Neuronal stem cell (in vitro differentiated cells): ENCODE data around the gene HOXC10. TPM values are rescaled to one million over a fixed set of nuclear protein-coding genes. Genes with fewer than 3 reads are reported as not detected.

ENCODE experiments used
- DNase-seq: peaks from one replicate; pipeline ENCODE4 v3.0.0-alpha.2; 2013; ENCODE audit warnings: low spot score
- H2AFZ ChIP-seq: one replicate; pipeline ENCODE4 v1.6.1; 2013; ENCODE audit warnings: mild to moderate bottlenecking, low read length, inconsistent platforms
- H2AK5ac ChIP-seq: 2 replicates; pipeline ENCODE4 v1.6.1; 2013; ENCODE audit warnings: low read depth, mild to moderate bottlenecking, inconsistent platforms, low read length, moderate library complexity, mixed read lengths
- H2BK120ac ChIP-seq: 2 replicates; pipeline ENCODE4 v1.6.1; 2013; ENCODE audit warnings: low read depth, mild to moderate bottlenecking, inconsistent platforms, low read length, moderate library complexity, mixed read lengths
- H2BK12ac ChIP-seq: one replicate; pipeline ENCODE4 v1.6.1; 2013; ENCODE audit warnings: low read length, inconsistent platforms
- H2BK15ac ChIP-seq: 2 replicates; pipeline ENCODE4 v1.6.1; 2013; ENCODE audit warnings: mild to moderate bottlenecking, low read length, inconsistent platforms, mixed read lengths
- H2BK5ac ChIP-seq: one replicate; pipeline ENCODE4 v1.6.1; 2013; ENCODE audit warnings: inconsistent platforms, mild to moderate bottlenecking, low read length, moderate library complexity
- H3K14ac ChIP-seq: one replicate; pipeline ENCODE4 v1.6.1; 2013; ENCODE audit warnings: low read length, inconsistent platforms
- H3K18ac ChIP-seq: 2 replicates; pipeline ENCODE4 v1.6.1; 2013; ENCODE audit warnings: low read length, inconsistent platforms
- H3K23ac ChIP-seq: 2 replicates; pipeline ENCODE4 v1.6.1; 2013; ENCODE audit warnings: low read depth, mild to moderate bottlenecking, mixed read lengths, low read length, inconsistent platforms; ENCODE audit not compliant: poor library complexity
- H3K27ac ChIP-seq: replicated peaks from 3 replicates; pipeline ENCODE4 v1.5.1; 2013; ENCODE audit warnings: low read length, inconsistent platforms
- H3K27me3 ChIP-seq, 3 experiments: 2 replicates each; pipeline ENCODE4 v1.6.1; 2013; ENCODE audit warnings: low read length in 3 of 3, mild to moderate bottlenecking in 2 of 3, inconsistent platforms in 1 of 3, low read depth in 1 of 3, mixed read lengths in 1 of 3, moderate library complexity in 1 of 3; ENCODE audit not compliant: control insufficient read depth in 3 of 3, insufficient read depth in 3 of 3
- H3K36me3 ChIP-seq, 2 donors: replicated peaks in 1 of 2; 2 replicates each; pipeline ENCODE4 v1.6.1; 2013; ENCODE audit warnings: low read length in 2 of 2; ENCODE audit not compliant: control insufficient read depth in 2 of 2, insufficient read depth in 2 of 2
- H3K4ac ChIP-seq: 2 replicates; pipeline ENCODE4 v1.6.1; 2013; ENCODE audit warnings: inconsistent platforms, mild to moderate bottlenecking, low read length, moderate library complexity
- H3K4me1 ChIP-seq, 2 donors: 1 replicate in 1 of 2; 2 replicates in 1 of 2; pipeline ENCODE4 v1.6.1; 2013; ENCODE audit warnings: low read length in 2 of 2, low read depth in 1 of 2; ENCODE audit not compliant: control insufficient read depth in 2 of 2, insufficient read depth in 1 of 2
- H3K4me2 ChIP-seq: one replicate; pipeline ENCODE4 v1.6.1; 2013; ENCODE audit warnings: mild to moderate bottlenecking, low read length, inconsistent platforms; ENCODE audit not compliant: insufficient read depth, poor library complexity, severe bottlenecking
- H3K4me3 ChIP-seq, 2 donors: 2 replicates each; pipeline ENCODE4 v1.5.1; 2013; ENCODE audit warnings: low read length in 2 of 2, mild to moderate bottlenecking in 2 of 2, inconsistent platforms in 1 of 2, moderate library complexity in 1 of 2
- H3K79me1 ChIP-seq: one replicate; pipeline ENCODE4 v1.6.1; 2013; ENCODE audit warnings: low read depth, mild to moderate bottlenecking, inconsistent platforms, low read length, moderate library complexity
- H3K9ac ChIP-seq: one replicate; pipeline ENCODE4 v1.6.1; 2013; ENCODE audit warnings: mild to moderate bottlenecking, low read depth, low read length, inconsistent platforms; ENCODE audit not compliant: poor library complexity
- H3K9me3 ChIP-seq, 2 donors: replicated peaks in 1 of 2; 2 replicates each; pipeline versions ENCODE3 to v1.6.1; 2013; ENCODE audit warnings: low read length in 2 of 2, mild to moderate bottlenecking in 2 of 2, inconsistent platforms in 1 of 2, low read depth in 1 of 2, mixed read lengths in 1 of 2, moderate library complexity in 1 of 2; ENCODE audit not compliant: control insufficient read depth in 2 of 2, insufficient read depth in 1 of 2
- H4K8ac ChIP-seq: one replicate; pipeline ENCODE4 v1.6.1; 2013; ENCODE audit warnings: low read depth, mild to moderate bottlenecking, inconsistent platforms, low read length, moderate library complexity
- H4K91ac ChIP-seq: one replicate; pipeline ENCODE4 v1.6.1; 2013; ENCODE audit warnings: low read length, low read depth, mild to moderate bottlenecking, inconsistent platforms; ENCODE audit not compliant: poor library complexity
- WGBS, 2 donors: extraction: QIAGEN DNeasy Blood & Tissue Kit; methylation state at CpG; one replicate each; pipeline ENCODE4 v1.1.7; 2013; ENCODE audit warnings: missing lambda C conversion rate in 2 of 2, mixed read lengths in 1 of 2; ENCODE audit not compliant: insufficient read length in 2 of 2, insufficient replicate concordance in 1 of 2; ENCODE audit errors: extremely low coverage in 2 of 2; 5-methylcytosine and 5-hydroxymethylcytosine counted together
- small RNA-seq: library from polyadenylated mRNA; stranded (forward); fragments of <200 nt; extraction: miRNeasy Mini kit (QIAGEN cat#:217004); gene quantifications from one replicate; pipeline ENCODE3, GENCODE V24; 2013; ENCODE audit not compliant: insufficient read depth

Gene HOXC10

GRCh38 chr12:54038871-54039414 lies 54.0 kb downstream of the HOXC10 start:
- no peak overlapping the region for H2AFZ ChIP-seq
- no peak overlapping the region for H3K4me2 ChIP-seq
- H3K23ac ChIP-seq, result no peak overlapping the region
- H3K4me3 ChIP-seq, result no peak overlapping the region
- no peak overlapping the region for H4K91ac ChIP-seq
- H2BK120ac ChIP-seq, result no peak overlapping the region
- H3K36me3 ChIP-seq, result no peaks in the 10 kb centered on the region
- H3K18ac ChIP-seq, result no peak overlapping the region
- no peak overlapping the region for H4K8ac ChIP-seq
- no peak overlapping the region for H3K14ac ChIP-seq
- no peak overlapping the region for H3K9ac ChIP-seq
- no peaks in the 10 kb centered on the region for H3K79me1 ChIP-seq
- no CpG with 5 or more reads among the region's 9 CpGs for WGBS, 2 donors
- H2AK5ac ChIP-seq, result peak overlapping the region; percentile 23
- H3K27ac ChIP-seq, result no peak overlapping the region
- no peak for DNase-seq
- no peaks in the 10 kb centered on the region for H3K4me1 ChIP-seq
- H2BK12ac ChIP-seq, result no peak overlapping the region
- H3K9me3 ChIP-seq, result peaks cover 0 to 6% of the 10 kb centered on the region in 2 donors
- peaks cover 35 to 97% (median 96%) of the 10 kb centered on the region in 3 experiments for H3K27me3 ChIP-seq
- no peak overlapping the region for H2BK5ac ChIP-seq
- no peak overlapping the region for H3K4ac ChIP-seq
- no peak overlapping the region for H2BK15ac ChIP-seq

- no peak overlapping the region for H3K27ac ChIP-seq
- H3K36me3 ChIP-seq, result no peaks in the 10 kb centered on the region
- no peak overlapping the region for H3K4me3 ChIP-seq
- no peak overlapping the region for H2BK120ac ChIP-seq
- no CpG with 5 or more reads among the region's 16 CpGs for WGBS, 2 donors
- H2AK5ac ChIP-seq, result no peak overlapping the region
- no peak overlapping the region for H3K23ac ChIP-seq
- no peak overlapping the region for H3K4ac ChIP-seq
- H2AFZ ChIP-seq, result no peak overlapping the region
- H2BK5ac ChIP-seq, result no peak overlapping the region
- no peak overlapping the region for H3K18ac ChIP-seq
- H3K4me2 ChIP-seq, result no peak overlapping the region
- no peak overlapping the region for H2BK12ac ChIP-seq
- H4K91ac ChIP-seq, result no peak overlapping the region
- H4K8ac ChIP-seq, result no peak overlapping the region
- no peak for DNase-seq
- no peak overlapping the region for H3K9ac ChIP-seq
- H3K27me3 ChIP-seq, result peaks cover 31 to 97% (median 96%) of the 10 kb centered on the region in 3 experiments
- H3K9me3 ChIP-seq, result peaks cover 0 to 6% of the 10 kb centered on the region in 2 donors
- no peaks in the 10 kb centered on the region for H3K4me1 ChIP-seq
- H3K79me1 ChIP-seq, result no peaks in the 10 kb centered on the region
- no peak overlapping the region for H2BK15ac ChIP-seq
- H3K14ac ChIP-seq, result no peak overlapping the region
Observed at GRCh38 chr12:54039417-54040147, 54.6 kb downstream of the HOXC10 start.

Small RNAs within 50 kb of the gene (small RNA-seq; reads per million reads assigned to genes)
- gene AC012531.3, result not detected
- gene AC012531.4, result not detected
- gene HOXC5, result not detected
- not detected for gene MIR196A2
- not detected for gene MIR615
- not detected for gene RF01905
- not detected for gene RF01906
